ENCODE results near the gene ZNF343. TPM values are rescaled to one million over a fixed set of nuclear protein-coding genes. Genes with fewer than 3 reads are reported as not detected.

The ZNF343 gene
- total and polyA plus RNA-seq, 2 of the 8 experiments (the other 6 are each of a cell fraction or from before 2014, with no cell fraction given) = 1.8 to 5.0 TPM

GRCh38 chr20:2536560-2536986 is 27.9 kb upstream of the ZNF343 start, which contains the start of gene TMC2:
TMC2 (plus strand) TSS chr20:2536573; CDS start chr20:2536622, 49 bp downstream.
- H2AK5ac ChIP-seq (ENCODE audit: low read depth, low read length) = no peak within 1 kb of the TSS
- H3K79me1 ChIP-seq (ENCODE audit: low read depth, low read length) = no peaks in the 10 kb centered on the region
- WGBS, 2 experiments (ENCODE audit: extremely low coverage in 1 of 2, insufficient coverage in 1 of 2, insufficient read length in 1 of 2, insufficient replicate concordance in 2 of 2, low coverage in 1 of 2, low lambda C conversion rate in 2 of 2, missing lambda C conversion rate in 1 of 2) = 76% methylated on average over 13 of the region's 13 CpGs; no CpG with 5 or more reads in 1 of the 2 experiments
- no peak within 1 kb of the TSS; the same call in 1 of the 2 replicates for H2AFZ ChIP-seq (ENCODE audit: low read length)
- peak within 1 kb of the TSS; percentile 38; the same call in 1 of the 2 replicates for H3K18ac ChIP-seq (ENCODE audit: extremely low read depth, low read length)
- H3K79me2 ChIP-seq (ENCODE audit: control insufficient read depth in 1 of 2, insufficient read depth in 2 of 2, low read length in 2 of 2) = no peaks in the 10 kb centered on the region
- H3K27ac ChIP-seq (ENCODE audit: low read depth, low read length) = no peak within 1 kb of the TSS
- peak within 1 kb of the TSS; percentile 43; the same call in 1 of the 2 replicates for H2BK12ac ChIP-seq (ENCODE audit: low read depth, low read length)
- H3K56ac ChIP-seq (replicated peaks; ENCODE audit: insufficient read length, low read depth, low read length) = no peak within 1 kb of the TSS
- no peaks in the 10 kb centered on the region for H3K9me3 ChIP-seq (ENCODE audit: insufficient read depth in 2 of 2, low read depth in 1 of 2, low read length in 1 of 2)
- DNase-seq (ENCODE audit: low read depth in 1 of 2, low spot score in 2 of 2) = no peak
- no peak for FAIRE-seq
- H3K4me3 ChIP-seq (ENCODE audit: extremely low read depth in 1 of 4, insufficient read depth in 2 of 4, low read depth in 3 of 4, low read length in 4 of 4) = no peak within 1 kb of the TSS
- no peak within 1 kb of the TSS for H2BK5ac ChIP-seq (ENCODE audit: low read depth, low read length)
- no peak for TF ChIP-seq KDM1A (IDR thresholded peaks at IDR 0.05; ENCODE audit: borderline replicate concordance, low read length)
- CTCF ChIA-PET (ENCODE audit: partially characterized antibody) = interaction anchor here (0.9 to 6.1 kb wide), 2 partner anchors 8 to 13 kb away, joined by 3 to 35 read pairs; no protein-coding TSS in a partner anchor
- H3K9ac ChIP-seq (replicated peaks in 1 of 4; ENCODE audit: extremely low read depth in 1 of 4, low read depth in 3 of 4, low read length in 3 of 4) = no peak within 1 kb of the TSS
- no peak within 1 kb of the TSS for H2BK120ac ChIP-seq (replicated peaks; ENCODE audit: low read depth, low read length)
- H3K14ac ChIP-seq (ENCODE audit: insufficient read length) = no peak within 1 kb of the TSS
- no peak within 1 kb of the TSS; the same call in 1 of the 2 replicates for H4K8ac ChIP-seq (ENCODE audit: extremely low read depth, insufficient read depth, low read length)
- H3K23ac ChIP-seq (ENCODE audit: insufficient read length) = no peak within 1 kb of the TSS
- no peak within 1 kb of the TSS for H3K4ac ChIP-seq (replicated peaks; ENCODE audit: insufficient read length, low read depth, low read length)
- no peak within 1 kb of the TSS for H2BK15ac ChIP-seq (ENCODE audit: low read length)
- H3K4me2 ChIP-seq (ENCODE audit: insufficient read depth in 1 of 2, low read depth in 2 of 2, low read length in 2 of 2) = peak within 1 kb of the TSS in 1 of 2 experiments; percentile 23; a peak in 1 of 4 replicates
- peaks cover 0 to 3% (median 1%) of the 10 kb centered on the region in 4 experiments; a peak in 3 of 7 replicates for H3K27me3 ChIP-seq (replicated peaks in 1 of 4; ENCODE audit: control insufficient read depth in 3 of 4, extremely low read depth in 1 of 4, insufficient read depth in 3 of 4, low read length in 3 of 4)
- POLR2A ChIA-PET (ENCODE audit: partially characterized antibody) = no interaction called here
- H3K23me2 ChIP-seq (ENCODE audit: low read depth, low read length) = no peaks in the 10 kb centered on the region
- peaks cover 0 to 9% (median 0%) of the 10 kb centered on the region in 4 experiments; a peak in 2 of 7 replicates for H3K4me1 ChIP-seq (replicated peaks in 1 of 4; ENCODE audit: control insufficient read depth in 3 of 4, insufficient read depth in 4 of 4, low read length in 3 of 4)
- H2BK20ac ChIP-seq (ENCODE audit: low read length) = no peak within 1 kb of the TSS
- no peaks in the 10 kb centered on the region for H4K20me1 ChIP-seq (replicated peaks in 1 of 2; ENCODE audit: control insufficient read depth in 1 of 2, insufficient read depth in 2 of 2, low read length in 2 of 2)
- H4K91ac ChIP-seq (replicated peaks; ENCODE audit: insufficient read length, low read length) = peak within 1 kb of the TSS; percentile 59
- H3K36me3 ChIP-seq (ENCODE audit: control insufficient read depth in 2 of 4, insufficient read depth in 4 of 4, low read length in 3 of 4) = no peaks in the 10 kb centered on the region
- H4K5ac ChIP-seq (ENCODE audit: insufficient read length, low read depth, low read length) = no peak within 1 kb of the TSS

Measured in H1 (cell line).